ENCODE data around the gene LRRC4C.
"Not testable (repeated sequence)": the region's sequence is repeated elsewhere in the genome, so short reads cannot be mapped to it uniquely, and the experiment has no call there.

LRRC4C gene

DNA sequence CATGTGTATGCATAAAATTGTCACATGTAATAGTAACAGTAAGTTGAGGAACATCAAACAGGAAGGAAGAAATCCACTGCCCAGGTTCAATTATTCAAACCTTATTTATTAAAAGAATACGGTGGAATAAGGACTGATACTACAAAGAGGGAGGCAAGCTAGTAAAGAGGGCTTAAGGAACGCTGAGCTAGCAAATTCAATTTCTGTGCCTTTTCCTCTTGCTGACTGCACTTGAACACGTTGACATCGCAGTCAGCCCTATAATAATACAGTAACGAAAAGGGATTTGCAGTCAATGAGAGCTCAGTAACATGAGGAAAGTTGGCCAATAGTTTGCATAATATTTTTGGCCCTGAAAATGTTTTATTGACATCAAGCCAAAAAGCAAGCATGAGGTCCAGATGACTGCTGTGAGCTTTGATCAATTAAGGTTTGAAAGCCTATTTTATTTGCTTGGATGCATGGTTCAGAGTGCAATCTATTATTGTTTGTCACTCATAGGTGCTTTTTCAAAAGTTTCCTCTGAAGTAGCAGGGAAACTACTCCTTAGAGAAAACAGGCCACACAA is 861.8 kb downstream of the LRRC4C start:
- TF ChIP-seq, protein P1, sequence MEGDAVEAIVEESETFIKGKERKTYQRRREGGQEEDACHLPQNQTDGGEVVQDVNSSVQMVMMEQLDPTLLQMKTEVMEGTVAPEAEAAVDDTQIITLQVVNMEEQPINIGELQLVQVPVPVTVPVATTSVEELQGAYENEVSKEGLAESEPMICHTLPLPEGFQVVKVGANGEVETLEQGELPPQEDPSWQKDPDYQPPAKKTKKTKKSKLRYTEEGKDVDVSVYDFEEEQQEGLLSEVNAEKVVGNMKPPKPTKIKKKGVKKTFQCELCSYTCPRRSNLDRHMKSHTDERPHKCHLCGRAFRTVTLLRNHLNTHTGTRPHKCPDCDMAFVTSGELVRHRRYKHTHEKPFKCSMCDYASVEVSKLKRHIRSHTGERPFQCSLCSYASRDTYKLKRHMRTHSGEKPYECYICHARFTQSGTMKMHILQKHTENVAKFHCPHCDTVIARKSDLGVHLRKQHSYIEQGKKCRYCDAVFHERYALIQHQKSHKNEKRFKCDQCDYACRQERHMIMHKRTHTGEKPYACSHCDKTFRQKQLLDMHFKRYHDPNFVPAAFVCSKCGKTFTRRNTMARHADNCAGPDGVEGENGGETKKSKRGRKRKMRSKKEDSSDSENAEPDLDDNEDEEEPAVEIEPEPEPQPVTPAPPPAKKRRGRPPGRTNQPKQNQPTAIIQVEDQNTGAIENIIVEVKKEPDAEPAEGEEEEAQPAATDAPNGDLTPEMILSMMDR (IDR thresholded peaks at IDR 0.05; ENCODE audit: insufficient read depth, missing control alignments), result no peak
- FAIRE-seq (no peak), DNase-seq (ENCODE audit: insufficient read length, low spot score) (no peak)

DNA sequence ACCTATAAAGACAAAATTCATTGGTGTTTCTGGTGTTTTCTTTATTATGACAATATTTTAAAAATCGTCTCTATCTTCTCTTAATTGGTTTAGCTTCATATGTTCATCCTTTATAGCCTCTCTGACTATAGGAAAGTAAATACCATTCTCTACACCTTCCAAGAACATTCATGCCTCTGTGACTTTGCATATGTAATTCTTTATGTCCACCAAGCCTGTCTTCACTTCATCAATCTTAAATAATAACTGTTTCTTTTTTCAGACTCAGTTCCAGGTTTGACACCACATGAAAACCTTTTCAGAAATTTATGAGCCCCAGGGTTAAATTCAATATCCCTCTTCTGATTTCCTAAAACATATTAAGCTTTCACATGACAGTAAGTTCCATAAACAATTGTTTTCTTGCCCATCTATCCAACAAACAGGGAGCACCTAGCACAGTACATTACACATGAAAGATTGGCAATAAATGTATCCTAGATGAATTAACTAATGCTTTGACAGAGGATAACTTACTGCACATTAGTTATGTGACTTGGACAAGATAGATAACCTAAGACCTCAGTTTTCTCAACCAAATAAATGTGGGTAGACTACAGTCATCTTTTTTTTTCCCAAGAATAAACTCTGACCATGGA is 886.1 kb downstream of the LRRC4C start:
- DNase-seq (ENCODE audit: insufficient read length, low spot score) (no peak), FAIRE-seq (no peak)
- TF ChIP-seq, protein P1 (IDR thresholded peaks at IDR 0.05; ENCODE audit: insufficient read depth, missing control alignments), result no peak

DNA sequence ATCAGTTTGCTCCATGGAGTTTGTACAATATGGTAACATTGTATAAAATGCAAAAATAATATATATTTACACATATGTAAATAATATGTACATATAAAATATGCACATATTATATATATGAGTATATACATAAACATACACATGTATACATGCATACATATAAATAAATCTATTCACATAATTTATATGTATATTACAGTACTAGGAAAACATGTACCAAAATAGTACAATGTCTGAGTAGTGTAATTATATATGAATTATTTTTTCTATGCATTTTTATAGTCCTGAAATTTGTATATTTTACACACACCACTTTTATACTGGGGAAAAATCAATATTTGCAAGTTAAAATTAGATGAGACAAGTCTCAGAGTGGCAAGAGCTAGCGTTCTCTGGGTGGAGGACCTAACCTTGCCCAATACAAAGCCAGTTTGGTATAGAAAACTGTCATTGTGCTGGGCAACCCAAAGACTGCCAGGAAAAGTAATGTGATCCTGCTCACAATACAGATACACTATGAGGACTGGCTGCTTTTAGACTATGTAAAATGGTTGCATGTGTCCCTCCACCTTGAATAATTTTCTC is 889.4 kb downstream of the LRRC4C start:
- no peak for FAIRE-seq
- TF ChIP-seq, protein P1 (IDR thresholded peaks at IDR 0.05; ENCODE audit: insufficient read depth, missing control alignments), result no peak
- no peak for DNase-seq (ENCODE audit: insufficient read length, low spot score)

DNA sequence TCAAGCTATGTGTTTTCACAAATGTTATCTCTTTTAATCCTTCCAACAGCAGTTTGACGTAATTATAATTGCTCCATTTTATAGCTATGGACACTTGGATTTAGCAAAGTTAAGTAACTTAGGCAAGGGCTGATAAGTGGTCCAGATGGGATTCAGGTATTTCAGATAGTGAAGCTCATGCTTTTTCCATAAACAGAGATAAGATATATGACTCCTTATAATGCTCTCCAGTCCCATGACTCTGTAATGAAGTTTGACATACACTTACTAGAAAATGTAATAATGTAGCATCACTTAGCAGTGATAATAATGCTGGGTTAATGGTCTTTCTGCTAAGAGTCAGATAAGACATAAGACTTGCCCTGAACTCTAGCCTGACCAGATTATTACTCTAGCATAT is 892.1 kb downstream of the LRRC4C start:
- DNase-seq (ENCODE audit: insufficient read length, low spot score), result no peak
- FAIRE-seq, result peak; percentile 67
- TF ChIP-seq, protein P1 (IDR thresholded peaks at IDR 0.05; ENCODE audit: insufficient read depth, missing control alignments), result no peak

DNA sequence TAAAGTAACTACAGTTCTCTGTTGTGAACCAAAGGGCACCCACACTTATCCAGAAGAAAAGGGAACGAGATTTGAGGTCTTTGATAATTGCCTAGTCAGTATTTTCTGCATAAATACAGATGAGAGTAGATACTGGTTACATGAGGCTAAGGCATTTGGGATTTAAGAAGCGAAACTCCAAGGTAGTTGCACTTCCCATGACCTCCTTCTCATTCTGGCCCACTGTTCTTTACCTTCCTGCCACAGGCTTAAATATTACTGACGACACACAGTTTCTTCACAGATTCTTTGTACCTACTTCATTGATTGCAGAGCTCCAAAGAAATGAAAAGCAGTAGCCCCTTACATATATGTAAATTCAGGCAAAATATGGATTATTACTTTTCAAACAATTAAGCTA is 915.3 kb downstream of the LRRC4C start:
- FAIRE-seq (no peak), DNase-seq (ENCODE audit: insufficient read length, low spot score) (no peak)
- TF ChIP-seq, protein P1 (IDR thresholded peaks at IDR 0.05; ENCODE audit: insufficient read depth, missing control alignments), result no peak

DNA sequence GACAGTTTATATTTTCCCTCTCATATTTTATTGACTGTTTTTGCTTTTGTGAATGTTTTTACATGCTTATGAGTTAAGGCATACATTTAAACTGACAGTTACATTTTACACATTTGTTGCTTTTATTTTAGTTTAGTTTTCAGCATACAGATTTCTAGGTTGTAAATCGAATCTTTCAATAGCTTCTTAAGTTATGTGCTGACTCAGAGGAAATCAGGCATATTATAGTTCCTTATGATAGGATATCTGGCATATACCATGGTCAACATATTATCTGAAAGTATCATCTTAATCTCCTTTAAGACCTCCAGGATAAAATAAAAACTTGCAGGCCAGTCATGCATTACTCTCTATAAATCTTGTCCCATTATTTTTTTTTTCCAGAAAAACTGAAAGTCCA is 916.6 kb downstream of the LRRC4C start:
- DNase-seq (ENCODE audit: insufficient read length, low spot score) (no peak), FAIRE-seq (no peak)
- TF ChIP-seq, protein P1 (IDR thresholded peaks at IDR 0.05; ENCODE audit: insufficient read depth, missing control alignments), result no peak

DNA sequence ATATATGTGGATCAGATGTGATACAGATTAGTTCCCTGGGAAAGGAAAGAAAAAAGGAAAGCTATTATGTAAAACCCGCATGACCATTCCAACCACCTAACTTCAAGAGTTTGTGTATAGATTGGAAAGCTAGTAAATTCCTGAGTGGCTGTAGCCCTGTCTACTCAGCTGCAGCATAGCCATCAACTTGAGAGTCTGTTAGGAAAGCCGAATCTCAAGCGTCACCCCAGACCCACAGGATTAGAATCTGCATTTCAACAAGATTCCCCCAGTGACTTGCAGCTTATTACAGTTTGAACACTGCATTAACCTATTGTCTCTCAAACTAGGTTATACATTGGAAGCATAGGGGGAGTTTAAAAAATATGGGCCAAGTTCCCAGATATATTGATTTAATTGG is 921.7 kb downstream of the LRRC4C start:
- TF ChIP-seq, protein P1 (IDR thresholded peaks at IDR 0.05; ENCODE audit: insufficient read depth, missing control alignments), result no peak
- FAIRE-seq (no peak), DNase-seq (ENCODE audit: insufficient read length, low spot score) (no peak)

DNA sequence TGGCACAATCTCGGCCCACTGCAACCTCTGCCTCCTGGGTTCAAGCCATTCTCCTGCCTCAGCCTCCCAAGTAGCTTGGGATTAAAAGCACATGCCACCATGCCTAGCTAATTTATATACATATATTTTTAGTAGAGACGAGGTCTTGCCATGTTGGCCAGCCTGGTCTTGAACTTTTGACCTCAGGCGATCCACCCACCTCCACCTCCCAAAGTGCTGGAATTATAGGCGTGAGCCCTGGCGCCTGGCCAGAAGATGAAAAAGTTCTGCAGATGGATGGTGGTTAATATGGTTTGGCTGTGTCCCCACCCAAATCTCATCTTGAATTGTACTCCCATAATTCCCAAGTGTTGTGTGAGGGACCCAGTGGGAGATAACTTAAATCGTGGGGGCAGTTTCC is 937.4 kb downstream of the LRRC4C start:
- FAIRE-seq; DNase-seq (ENCODE audit: insufficient read length, low spot score): not testable (repeated sequence)

Measured in D721Med (cell line).